ENCODE data around the gene GLG1.
A peak's percentile ranks its signal among the peaks of the same experiment; 100 is the strongest.
"Not testable (repeated sequence)": the region's sequence is repeated elsewhere in the genome, so short reads cannot be mapped to it uniquely, and the experiment has no call there.

GLG1 gene

GRCh38 chr16:74606521-74607309 is at the start of gene GLG1:
Gene GLG1, minus strand, starts transcription at chr16:74607114. Its CDS starts 20 bp downstream, at chr16:74607094.
- DNase-seq (peak; percentile 86), ATAC-seq (replicated peaks) (peak; percentile 97 to 98)
- Mint-ChIP-seq H3K4me3 (peak within 1 kb of the TSS; percentile 94 to 99), H3K27ac (peak within 1 kb of the TSS; percentile 97), H3K4me1 (peaks cover 26 to 44% of the 10 kb centered on the region in 2 donors), H3K36me3 (peaks cover 0 to 15% of the 10 kb centered on the region in 2 donors), H3K27me3 (no peaks in the 10 kb centered on the region), H3K9me3 (no peaks in the 10 kb centered on the region)

GRCh38 chr16:74654536-74655050 is 47.7 kb upstream of the GLG1 start:
- Mint-ChIP-seq H3K4me1 (peaks cover 32 to 61% of the 10 kb centered on the region in 2 donors), H3K27ac (no peak overlapping the region), H3K27me3 (no peaks in the 10 kb centered on the region), H3K36me3 (peaks cover 39 to 51% of the 10 kb centered on the region in 2 donors), H3K4me3 (no peak overlapping the region), H3K9me3 (no peaks in the 10 kb centered on the region)
- DNase-seq (no peak), ATAC-seq (replicated peaks) (no peak)

GRCh38 chr16:74652883-74653282 is 46.0 kb upstream of the GLG1 start:
- Mint-ChIP-seq H3K27ac (peak overlapping the region; percentile 44), H3K36me3 (peaks cover 28 to 41% of the 10 kb centered on the region in 2 donors), H3K4me1 (peaks cover 19 to 43% of the 10 kb centered on the region in 2 donors)
- not testable (repeated sequence) for DNase-seq; H3K4me3 Mint-ChIP-seq; ATAC-seq (replicated peaks); H3K27me3 Mint-ChIP-seq; H3K9me3 Mint-ChIP-seq

GRCh38 chr16:74652249-74652648 is 45.3 kb upstream of the GLG1 start:
- Mint-ChIP-seq H3K9me3 (no peaks in the 10 kb centered on the region), H3K27me3 (no peaks in the 10 kb centered on the region), H3K27ac (no peak overlapping the region), H3K4me1 (peaks cover 18 to 38% of the 10 kb centered on the region in 2 donors), H3K4me3 (no peak overlapping the region), H3K36me3 (peaks cover 28 to 43% of the 10 kb centered on the region in 2 donors)
- DNase-seq = no peak
- no peak for ATAC-seq (replicated peaks)

GRCh38 chr16:74651841-74652240 is 44.9 kb upstream of the GLG1 start:
- DNase-seq (no peak), ATAC-seq (replicated peaks) (no peak)
- no peaks in the 10 kb centered on the region for H3K9me3 Mint-ChIP-seq
- no peaks in the 10 kb centered on the region for H3K27me3 Mint-ChIP-seq
- peaks cover 27 to 44% of the 10 kb centered on the region in 2 donors for H3K36me3 Mint-ChIP-seq
- H3K4me3 Mint-ChIP-seq = no peak overlapping the region
- H3K4me1 Mint-ChIP-seq = peaks cover 18 to 38% of the 10 kb centered on the region in 2 donors
- H3K27ac Mint-ChIP-seq = peak overlapping the region; percentile 75

GRCh38 chr16:74650966-74651567 is 44.2 kb upstream of the GLG1 start:
- ATAC-seq (replicated peaks) = no peak
- peaks cover 27 to 46% of the 10 kb centered on the region in 2 donors for H3K36me3 Mint-ChIP-seq
- no peak for DNase-seq

GRCh38 chr16:74649839-74650504 is 43.1 kb upstream of the GLG1 start:
- Mint-ChIP-seq H3K4me1 (peaks cover 14 to 29% of the 10 kb centered on the region in 2 donors), H3K27ac (no peak overlapping the region), H3K27me3 (no peaks in the 10 kb centered on the region), H3K4me3 (no peak overlapping the region), H3K36me3 (peaks cover 23 to 41% of the 10 kb centered on the region in 2 donors), H3K9me3 (no peaks in the 10 kb centered on the region)
- no peak for DNase-seq
- ATAC-seq (replicated peaks) = no peak

More at GRCh38 chr16:74650966-74651567, 44.2 kb upstream of the GLG1 start:
- no peak overlapping the region for H3K27ac Mint-ChIP-seq
- H3K4me1 Mint-ChIP-seq = peaks cover 18 to 38% of the 10 kb centered on the region in 2 donors
- no peak overlapping the region for H3K4me3 Mint-ChIP-seq
- no peaks in the 10 kb centered on the region for H3K9me3 Mint-ChIP-seq
- no peaks in the 10 kb centered on the region for H3K27me3 Mint-ChIP-seq

GRCh38 chr16:74641969-74642368 is 35.1 kb upstream of the GLG1 start:
- no peak overlapping the region for H3K4me3 Mint-ChIP-seq
- no peak overlapping the region for H3K27ac Mint-ChIP-seq
- ATAC-seq (replicated peaks) = no peak
- no peak for DNase-seq
- peaks cover 20 to 36% of the 10 kb centered on the region in 2 donors for H3K36me3 Mint-ChIP-seq
- H3K4me1 Mint-ChIP-seq = peaks cover 0 to 3% of the 10 kb centered on the region in 2 donors
- H3K9me3 Mint-ChIP-seq = no peaks in the 10 kb centered on the region
- no peaks in the 10 kb centered on the region for H3K27me3 Mint-ChIP-seq

- DNase-seq = no peak
- Mint-ChIP-seq H3K27me3 (no peaks in the 10 kb centered on the region), H3K27ac (peak overlapping the region; percentile 44), H3K4me1 (no peaks in the 10 kb centered on the region), H3K9me3 (no peaks in the 10 kb centered on the region), H3K36me3 (peaks cover 17 to 29% of the 10 kb centered on the region in 2 donors), H3K4me3 (no peak overlapping the region)
- ATAC-seq (replicated peaks) = no peak
These were observed 31.0 kb upstream of the GLG1 start for GRCh38 chr16:74637742-74638453.

GRCh38 chr16:74635303-74635702 is 28.4 kb upstream of the GLG1 start:
- Mint-ChIP-seq H3K4me1 (no peaks in the 10 kb centered on the region), H3K9me3 (no peaks in the 10 kb centered on the region), H3K27me3 (no peaks in the 10 kb centered on the region), H3K27ac (no peak overlapping the region), H3K36me3 (peaks cover 19 to 32% of the 10 kb centered on the region in 2 donors), H3K4me3 (no peak overlapping the region)
- no peak for ATAC-seq (replicated peaks)
- DNase-seq = no peak

GRCh38 chr16:74633686-74634085 is 26.8 kb upstream of the GLG1 start:
- ATAC-seq (replicated peaks) (no peak), DNase-seq (no peak)
- Mint-ChIP-seq H3K4me3 (no peak overlapping the region), H3K27me3 (no peaks in the 10 kb centered on the region), H3K36me3 (peaks cover 31 to 44% of the 10 kb centered on the region in 2 donors), H3K9me3 (no peaks in the 10 kb centered on the region), H3K4me1 (peaks cover 6 to 15% of the 10 kb centered on the region in 2 donors), H3K27ac (no peak overlapping the region)

GRCh38 chr16:74627506-74628220 is 20.7 kb upstream of the GLG1 start:
- Mint-ChIP-seq H3K4me3 (peak overlapping the region; percentile 33 to 55), H3K36me3 (peaks cover 46 to 65% of the 10 kb centered on the region in 2 donors), H3K4me1 (peaks cover 28 to 51% of the 10 kb centered on the region in 2 donors), H3K27me3 (no peaks in the 10 kb centered on the region), H3K9me3 (no peaks in the 10 kb centered on the region), H3K27ac (peak overlapping the region; percentile 81)
- DNase-seq (no peak), ATAC-seq (replicated peaks) (peak; percentile 21 to 26)

- ATAC-seq (replicated peaks) (peak; percentile 92 to 93), DNase-seq (peak; percentile 4)
- H3K9me3 Mint-ChIP-seq = no peaks in the 10 kb centered on the region
- peaks cover 28 to 51% of the 10 kb centered on the region in 2 donors for H3K4me1 Mint-ChIP-seq
- peak overlapping the region; percentile 22 to 43 for H3K4me3 Mint-ChIP-seq
- H3K27me3 Mint-ChIP-seq = no peaks in the 10 kb centered on the region
- peaks cover 45 to 63% of the 10 kb centered on the region in 2 donors for H3K36me3 Mint-ChIP-seq
- peak overlapping the region; percentile 81 for H3K27ac Mint-ChIP-seq
These were observed 20.0 kb upstream of the GLG1 start for GRCh38 chr16:74626741-74627416.
